Measurements from ENCODE around the gene ENDOV. TPM values are rescaled to one million over a fixed set of nuclear protein-coding genes. Genes with fewer than 3 reads are reported as not detected.

The ENDOV gene
- total RNA-seq, 1 donor, result 13.4 TPM

- TF ChIP-seq CTCF (IDR thresholded peaks at IDR 0.05; ENCODE audit: insufficient read depth, low read depth, low read length), result no peak
- no peak overlapping the region for H3K4me3 ChIP-seq (ENCODE audit: low read depth, low read length)
- no peak for DNase-seq (ENCODE audit: low read depth)
Observed at GRCh38 chr17:80380555-80381002, 34.4 kb upstream of the ENDOV start.

DNA sequence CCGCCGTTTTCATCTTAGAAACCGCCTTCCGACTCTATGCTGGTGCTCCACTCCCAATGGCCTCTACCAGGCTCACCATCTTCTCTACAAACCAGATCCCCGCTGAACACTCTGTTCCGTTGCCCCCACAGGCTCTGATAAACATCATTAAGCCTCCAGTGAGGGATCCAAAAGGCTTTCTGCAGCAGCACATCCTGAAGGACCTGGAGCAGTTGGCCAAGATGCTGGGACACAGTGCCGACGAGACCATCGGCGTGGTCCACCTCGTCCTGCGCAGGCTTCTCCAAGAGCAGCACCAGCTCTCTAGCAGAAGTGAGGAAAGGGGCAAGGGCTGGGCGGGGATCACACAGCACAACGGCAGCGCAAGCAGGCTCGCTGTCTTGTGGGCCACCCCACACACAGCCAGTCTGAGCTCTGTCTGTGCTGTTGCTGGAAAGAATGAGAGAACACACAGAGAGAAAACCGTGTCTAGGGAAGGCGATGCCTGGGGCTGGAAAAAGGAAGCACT, 33.5 kb upstream of the ENDOV start:
- TF ChIP-seq CTCF (IDR thresholded peaks at IDR 0.05; ENCODE audit: insufficient read depth, low read depth, low read length), result no peak
- DNase-seq (ENCODE audit: low read depth), result no peak
- no peak overlapping the region for H3K4me3 ChIP-seq (ENCODE audit: low read depth, low read length)

DNA sequence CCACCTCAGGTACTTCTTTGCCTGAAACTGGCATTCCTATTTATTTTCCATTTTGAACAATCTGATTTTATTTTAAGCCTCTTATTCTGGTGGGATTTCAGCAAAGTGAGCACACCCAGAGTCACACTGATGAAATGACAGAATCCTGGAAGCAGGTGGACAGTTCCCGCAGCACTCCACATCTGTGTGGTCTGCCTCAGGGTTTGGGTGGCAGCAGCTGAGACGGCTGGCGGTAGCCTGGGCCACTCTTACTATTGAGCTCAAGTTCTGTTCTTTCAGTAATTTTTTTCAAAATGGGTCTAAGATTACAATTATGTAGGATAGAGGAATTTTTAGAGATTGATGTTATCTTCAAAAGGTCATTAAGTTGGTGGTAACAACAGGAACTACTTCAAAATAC, 32.5 kb upstream of the ENDOV start:
- no peak for DNase-seq (ENCODE audit: low read depth)
- no peak for TF ChIP-seq CTCF (IDR thresholded peaks at IDR 0.05; ENCODE audit: insufficient read depth, low read depth, low read length)
- H3K4me3 ChIP-seq (ENCODE audit: low read depth, low read length), result no peak overlapping the region

DNA sequence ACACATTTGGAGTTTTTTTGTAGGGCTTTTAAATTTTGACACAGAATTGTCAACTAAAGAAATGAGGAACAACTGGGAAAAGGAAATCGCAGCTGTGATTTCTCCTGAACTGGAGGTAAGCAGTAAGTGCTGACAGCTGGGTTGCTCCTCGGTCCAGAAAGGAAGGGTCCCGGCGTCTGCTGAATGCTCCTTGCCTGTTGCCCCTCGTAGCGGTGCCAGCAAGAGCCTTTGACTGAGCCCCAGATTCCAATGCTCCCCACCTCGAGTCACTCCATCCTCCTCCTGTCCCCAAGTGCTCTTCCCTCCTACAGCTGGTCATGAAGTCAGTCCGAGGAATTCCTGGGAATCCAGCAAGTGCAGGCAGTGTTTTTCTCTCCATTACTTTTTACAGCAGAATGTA, 32.0 kb upstream of the ENDOV start:
- DNase-seq (ENCODE audit: low read depth), result no peak
- TF ChIP-seq CTCF (IDR thresholded peaks at IDR 0.05; ENCODE audit: insufficient read depth, low read depth, low read length), result no peak
- H3K4me3 ChIP-seq (ENCODE audit: low read depth, low read length), result no peak overlapping the region

- TF ChIP-seq CTCF (IDR thresholded peaks at IDR 0.05; ENCODE audit: insufficient read depth, low read depth, low read length), result no peak
- DNase-seq (ENCODE audit: low read depth), result no peak
- no peak overlapping the region for H3K4me3 ChIP-seq (ENCODE audit: low read depth, low read length)
Observed at GRCh38 chr17:80384078-80384960, 30.6 kb upstream of the ENDOV start.

DNA sequence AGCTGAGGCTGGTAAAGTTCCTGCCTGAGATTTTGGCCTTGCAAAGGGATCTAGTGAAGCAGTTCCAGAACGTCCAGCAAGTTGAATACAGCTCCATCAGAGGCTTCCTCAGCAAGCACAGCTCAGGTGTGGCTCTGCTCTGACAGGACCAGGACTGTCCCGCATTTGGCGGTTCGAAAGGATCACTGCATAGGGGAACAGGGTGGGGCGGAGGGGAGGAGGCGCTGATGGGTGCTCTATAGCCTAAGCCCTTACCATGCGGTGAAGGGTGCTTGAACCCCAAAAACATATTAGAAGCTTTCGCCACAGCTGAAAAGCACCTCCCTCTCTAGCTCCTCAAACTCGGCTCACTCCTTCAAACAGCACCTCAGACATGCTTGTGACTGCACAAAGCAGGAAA, 29.9 kb upstream of the ENDOV start:
- TF ChIP-seq CTCF (IDR thresholded peaks at IDR 0.05; ENCODE audit: insufficient read depth, low read depth, low read length), result no peak
- no peak for DNase-seq (ENCODE audit: low read depth)
- no peak overlapping the region for H3K4me3 ChIP-seq (ENCODE audit: low read depth, low read length)
